Mucosa of descending colon (tissue), 3 donors: ENCODE measurements around the gene FOXN3. TPM values are rescaled to one million over a fixed set of nuclear protein-coding genes. Genes with fewer than 3 reads are reported as not detected.

Experiments used
- ATAC-seq: fragments of 200-7000 bp; cut with Tn5 transposase; one replicate; pipeline ENCODE4 v1.9.1; 2020; ENCODE audit warnings: mild to moderate bottlenecking, moderate library complexity
- DNase-seq, 3 donors: peaks; one replicate each; pipeline ENCODE4 v3.0.0-alpha.2; 2020
- H3K36me3 ChIP-seq: fragments of 200-600 bp; one replicate; pipeline ENCODE4 v1.8.0; 2021; ENCODE audit warnings: low read depth, mild to moderate bottlenecking
- H3K4me1 ChIP-seq: fragments of 200-600 bp; one replicate; pipeline ENCODE4 v1.8.0; 2021; ENCODE audit warnings: low read depth, mild to moderate bottlenecking
- H3K4me3 ChIP-seq: fragments of 200-600 bp; one replicate; pipeline ENCODE4 v1.8.0; 2021; ENCODE audit warnings: mild to moderate bottlenecking
- H3K9me3 ChIP-seq: fragments of 200-600 bp; one replicate; pipeline ENCODE4 v1.8.0; 2021; ENCODE audit warnings: mild to moderate bottlenecking
- intact Hi-C, 2 donors: fragments of 100-400 bp; cut with DNase I in 1 of 2; cut with micrococcal nuclease in 1 of 2; formaldehyde crosslinking; loops; one replicate each; pipeline versions ENCODE4 v1.11.0 to v1.11.1; 2022; cut with DNase I, micrococcal nuclease
- total RNA-seq, 3 donors: library from RNA; stranded (reverse); fragmentation: NEBNext Ultra II Directional in 2 of 3; extraction: Animal tissue kit (Norgen Biotek cat#: 25700) in 2 of 3; gene quantifications; one replicate each; pipeline versions ENCODE4 v1.2.1 to v1.2.4, GENCODE V29; 2021 to 2023
- TF ChIP-seq, protein P1 (sequence below): fragments of 200-600 bp; IDR thresholded peaks from one replicate; pipeline ENCODE4 v1.8.0; 2022; ENCODE audit warnings: antibody characterized with exemption, mild to moderate bottlenecking
- donor health status: DM: no; HTN: no; CAD: no; lungs with moderate emphysema.
- donor health status: DM: no; HTN: no; CAD: no.
- donor health status: DM: no; HTN: yes; CAD: no.

The FOXN3 gene
- total RNA-seq, 3 donors from 2014 or later = 77.4 to 154 (median 113) TPM

DNA sequence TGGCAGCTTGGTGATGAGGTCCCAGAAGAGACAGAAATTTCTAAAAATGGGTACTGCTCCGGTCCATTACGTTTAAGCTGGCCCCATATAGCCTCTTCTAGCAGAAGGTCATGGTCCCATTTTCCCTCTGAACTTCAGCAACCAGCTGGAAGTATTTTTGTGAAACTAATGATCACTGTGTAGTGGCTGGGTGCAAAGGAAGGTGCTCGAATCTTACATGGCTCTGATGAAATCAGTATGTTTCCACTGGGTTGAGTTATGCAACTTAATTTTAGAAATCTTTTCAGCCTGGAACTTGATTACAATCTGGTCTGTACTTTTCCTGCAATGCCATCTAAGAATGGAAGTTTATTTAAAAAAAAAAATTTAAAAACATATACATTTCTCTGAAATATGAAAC is 228.5 kb downstream of the FOXN3 start:
- H3K36me3 ChIP-seq = no peaks in the 10 kb centered on the region
- TF ChIP-seq, protein P1, sequence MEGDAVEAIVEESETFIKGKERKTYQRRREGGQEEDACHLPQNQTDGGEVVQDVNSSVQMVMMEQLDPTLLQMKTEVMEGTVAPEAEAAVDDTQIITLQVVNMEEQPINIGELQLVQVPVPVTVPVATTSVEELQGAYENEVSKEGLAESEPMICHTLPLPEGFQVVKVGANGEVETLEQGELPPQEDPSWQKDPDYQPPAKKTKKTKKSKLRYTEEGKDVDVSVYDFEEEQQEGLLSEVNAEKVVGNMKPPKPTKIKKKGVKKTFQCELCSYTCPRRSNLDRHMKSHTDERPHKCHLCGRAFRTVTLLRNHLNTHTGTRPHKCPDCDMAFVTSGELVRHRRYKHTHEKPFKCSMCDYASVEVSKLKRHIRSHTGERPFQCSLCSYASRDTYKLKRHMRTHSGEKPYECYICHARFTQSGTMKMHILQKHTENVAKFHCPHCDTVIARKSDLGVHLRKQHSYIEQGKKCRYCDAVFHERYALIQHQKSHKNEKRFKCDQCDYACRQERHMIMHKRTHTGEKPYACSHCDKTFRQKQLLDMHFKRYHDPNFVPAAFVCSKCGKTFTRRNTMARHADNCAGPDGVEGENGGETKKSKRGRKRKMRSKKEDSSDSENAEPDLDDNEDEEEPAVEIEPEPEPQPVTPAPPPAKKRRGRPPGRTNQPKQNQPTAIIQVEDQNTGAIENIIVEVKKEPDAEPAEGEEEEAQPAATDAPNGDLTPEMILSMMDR = no peak
- intact Hi-C loops = no loop called here
- DNase-seq (no peak), ATAC-seq (no peak)
- no peaks in the 10 kb centered on the region for H3K9me3 ChIP-seq
- no peaks in the 10 kb centered on the region for H3K4me1 ChIP-seq
- no peak overlapping the region for H3K4me3 ChIP-seq

DNA sequence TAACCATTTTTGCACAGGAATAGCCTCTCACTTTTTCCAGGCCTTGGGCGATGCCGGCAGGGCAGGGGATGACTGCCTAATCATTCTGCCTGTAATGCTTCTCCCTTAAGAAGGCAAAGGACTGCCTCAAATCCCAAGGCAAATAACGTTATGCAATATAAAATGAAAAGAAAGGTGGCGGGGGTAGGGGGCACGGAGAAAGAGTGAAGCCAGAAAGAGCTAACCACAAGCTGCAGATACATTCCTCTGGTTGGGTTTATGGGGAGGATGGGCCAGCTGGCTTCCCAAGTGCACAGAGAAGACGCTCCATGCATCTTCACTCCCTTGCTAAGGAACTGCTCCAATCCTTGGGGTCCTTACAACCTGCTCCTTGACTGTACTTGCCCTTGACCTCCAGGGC is 229.5 kb downstream of the FOXN3 start:
- ATAC-seq (no peak), DNase-seq (no peak)

DNA sequence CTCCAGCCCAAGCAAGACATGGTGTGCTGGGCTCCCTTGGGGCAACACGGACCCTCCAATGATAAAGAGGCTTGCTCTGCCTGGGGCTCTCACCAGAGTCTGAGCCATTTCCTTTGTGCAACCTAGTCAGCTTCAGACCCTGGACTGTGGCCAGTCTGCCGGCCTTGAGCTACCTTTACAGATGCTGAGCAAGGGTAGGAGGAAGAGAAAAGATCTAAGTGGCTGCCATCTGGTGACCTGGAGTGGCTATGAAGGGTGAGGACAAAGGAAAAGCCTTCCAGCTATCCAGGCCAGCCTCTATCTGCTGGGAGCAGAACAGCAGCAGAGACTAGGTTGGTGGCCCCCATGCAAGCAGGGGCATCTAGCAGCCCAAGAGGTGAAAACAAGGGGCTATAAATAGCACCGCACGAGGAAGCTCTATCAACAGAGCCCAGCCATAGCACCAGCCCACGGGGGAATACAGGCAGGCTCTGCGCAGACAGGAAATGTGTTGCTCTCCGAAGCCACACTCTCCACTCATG is 230.1 kb downstream of the FOXN3 start:
- no peaks in the 10 kb centered on the region for H3K4me1 ChIP-seq
- TF ChIP-seq, protein P1 = no peak
- H3K36me3 ChIP-seq = no peaks in the 10 kb centered on the region
- no peaks in the 10 kb centered on the region for H3K9me3 ChIP-seq
- DNase-seq = no peak
- ATAC-seq = peak; percentile 47
- H3K4me3 ChIP-seq = no peak overlapping the region
- intact Hi-C loops = no loop called here

More for the DNA sequence above, 229.5 kb downstream of the FOXN3 start:
- Histone ChIP-seq H3K9me3 (no peaks in the 10 kb centered on the region), H3K4me1 (no peaks in the 10 kb centered on the region), H3K36me3 (no peaks in the 10 kb centered on the region), H3K4me3 (no peak overlapping the region)
- intact Hi-C loops = no loop called here
- TF ChIP-seq, protein P1 = no peak

DNA sequence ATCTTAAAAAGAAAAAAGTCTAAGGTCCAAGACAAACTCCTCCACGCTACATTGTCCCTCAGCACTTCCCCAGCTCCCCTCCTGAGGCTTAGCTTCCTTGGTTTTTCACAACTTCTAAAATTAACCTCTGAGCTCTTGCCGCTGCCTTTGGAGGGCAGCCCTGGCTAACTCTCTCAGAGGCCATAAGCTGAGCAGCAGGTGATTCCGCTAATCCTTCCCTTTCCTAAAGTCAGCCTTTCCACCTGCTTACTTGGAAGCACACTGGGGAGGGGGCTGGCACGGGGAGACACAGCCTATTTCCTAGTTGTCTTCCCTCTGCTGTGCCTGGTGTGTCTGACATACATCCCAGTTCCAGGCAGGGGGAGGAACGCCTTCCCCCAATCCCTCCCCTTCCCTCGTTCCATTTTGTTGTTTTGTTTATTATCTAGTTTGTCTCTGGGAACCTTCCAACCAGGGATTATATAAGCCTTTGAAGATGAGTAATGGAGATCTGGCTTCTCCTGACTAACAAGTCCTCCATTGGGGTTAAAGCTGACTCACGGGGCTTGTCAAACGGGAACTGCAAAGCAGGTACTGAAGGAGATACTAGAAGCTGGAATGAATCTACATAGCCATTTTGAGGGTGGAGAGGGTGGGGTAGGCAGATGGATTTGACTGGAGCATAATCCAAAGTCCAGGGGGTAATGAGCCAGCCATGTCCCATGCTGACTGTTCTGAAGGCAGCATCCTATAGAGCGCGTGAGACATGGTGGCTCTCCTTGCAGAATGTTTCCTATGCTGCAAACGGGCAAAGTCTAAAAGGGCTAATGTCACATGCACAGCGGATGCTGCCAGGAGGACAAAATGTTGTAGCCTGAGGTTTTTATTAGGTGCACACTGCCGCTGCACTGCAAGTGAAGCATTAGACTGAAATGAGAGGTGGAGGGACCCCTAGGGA is 230.8 kb downstream of the FOXN3 start:
- no peaks in the 10 kb centered on the region for H3K9me3 ChIP-seq
- no peaks in the 10 kb centered on the region for H3K4me1 ChIP-seq
- DNase-seq (no peak), ATAC-seq (peak; percentile 52)
- TF ChIP-seq, protein P1 = no peak
- intact Hi-C loops = no loop called here
- H3K4me3 ChIP-seq = no peak overlapping the region
- H3K36me3 ChIP-seq = no peaks in the 10 kb centered on the region

DNA sequence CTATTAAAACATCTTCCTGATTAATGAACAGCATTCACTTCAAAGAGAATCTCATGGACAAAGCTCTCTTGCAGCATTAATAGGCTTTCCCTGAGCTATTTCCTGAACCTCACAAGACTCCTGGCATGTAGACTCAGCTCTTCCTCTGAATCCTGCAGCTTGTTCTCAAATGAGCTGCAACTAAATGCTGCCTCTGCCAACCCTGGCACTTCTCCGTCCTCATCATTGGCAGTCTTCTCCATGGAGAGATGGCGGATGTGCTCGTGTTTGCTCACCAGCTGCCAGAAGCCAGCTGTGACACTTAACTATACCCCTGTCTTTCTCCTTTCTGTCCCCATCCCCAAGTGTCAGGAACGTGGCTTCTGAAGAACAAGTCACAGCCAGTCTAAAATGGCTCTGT is 232.1 kb downstream of the FOXN3 start:
- DNase-seq = no peak
- H3K9me3 ChIP-seq = no peaks in the 10 kb centered on the region
- H3K36me3 ChIP-seq = no peaks in the 10 kb centered on the region
- intact Hi-C loops = no loop called here
- H3K4me3 ChIP-seq = no peak overlapping the region
- no peak for ATAC-seq
- TF ChIP-seq, protein P1 = no peak
- H3K4me1 ChIP-seq = no peaks in the 10 kb centered on the region
